ENCODE measurements around the gene C2CD2. TPM values are rescaled to one million over a fixed set of nuclear protein-coding genes. Genes with fewer than 3 reads are reported as not detected.
A peak's percentile ranks its signal among the peaks of the same experiment; 100 is the strongest.

Gene C2CD2
- total RNA-seq, 2 donors from 2014 or later: 59.5 to 77.3 TPM

DNA sequence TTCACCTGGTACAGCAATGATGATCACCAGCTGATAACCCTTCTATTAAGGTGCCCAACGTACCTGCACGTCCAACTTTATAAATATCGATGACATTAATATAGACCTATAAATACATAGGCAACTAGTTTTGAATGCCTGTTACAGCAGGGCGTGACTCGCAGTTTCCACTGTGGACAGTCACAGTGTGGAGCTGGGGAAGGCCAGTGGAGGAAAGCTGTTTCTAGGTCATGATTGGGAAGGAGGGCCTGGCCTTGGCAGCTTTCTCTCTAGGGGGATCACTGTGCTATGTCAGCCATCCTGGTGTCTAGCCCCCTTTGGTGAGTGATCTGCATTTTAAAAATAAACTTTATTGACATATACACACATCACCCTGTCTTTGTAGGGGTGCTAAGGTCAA lies 70.2 kb downstream of the C2CD2 start:
- DNase-seq (ENCODE audit: low spot score) (no peak), ATAC-seq (ENCODE audit: insufficient number of reproducible peaks, low FRiP score, low read depth) (no peak)
- H3K4me1 ChIP-seq (ENCODE audit: control insufficient read depth in 1 of 2, low read depth in 2 of 2): peaks cover 0 to 3% of the 10 kb centered on the region in 2 donors
- no peak overlapping the region for H3K27ac ChIP-seq
- H3K27me3 ChIP-seq (replicated peaks; ENCODE audit: insufficient read depth): no peaks in the 10 kb centered on the region
- H3K4me3 ChIP-seq: no peak overlapping the region
- TF ChIP-seq, protein P1, sequence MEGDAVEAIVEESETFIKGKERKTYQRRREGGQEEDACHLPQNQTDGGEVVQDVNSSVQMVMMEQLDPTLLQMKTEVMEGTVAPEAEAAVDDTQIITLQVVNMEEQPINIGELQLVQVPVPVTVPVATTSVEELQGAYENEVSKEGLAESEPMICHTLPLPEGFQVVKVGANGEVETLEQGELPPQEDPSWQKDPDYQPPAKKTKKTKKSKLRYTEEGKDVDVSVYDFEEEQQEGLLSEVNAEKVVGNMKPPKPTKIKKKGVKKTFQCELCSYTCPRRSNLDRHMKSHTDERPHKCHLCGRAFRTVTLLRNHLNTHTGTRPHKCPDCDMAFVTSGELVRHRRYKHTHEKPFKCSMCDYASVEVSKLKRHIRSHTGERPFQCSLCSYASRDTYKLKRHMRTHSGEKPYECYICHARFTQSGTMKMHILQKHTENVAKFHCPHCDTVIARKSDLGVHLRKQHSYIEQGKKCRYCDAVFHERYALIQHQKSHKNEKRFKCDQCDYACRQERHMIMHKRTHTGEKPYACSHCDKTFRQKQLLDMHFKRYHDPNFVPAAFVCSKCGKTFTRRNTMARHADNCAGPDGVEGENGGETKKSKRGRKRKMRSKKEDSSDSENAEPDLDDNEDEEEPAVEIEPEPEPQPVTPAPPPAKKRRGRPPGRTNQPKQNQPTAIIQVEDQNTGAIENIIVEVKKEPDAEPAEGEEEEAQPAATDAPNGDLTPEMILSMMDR (IDR thresholded peaks at IDR 0.05): no peak
- no peaks in the 10 kb centered on the region for H3K9me3 ChIP-seq
- H3K36me3 ChIP-seq: peaks cover 5% of the 10 kb centered on the region

DNA sequence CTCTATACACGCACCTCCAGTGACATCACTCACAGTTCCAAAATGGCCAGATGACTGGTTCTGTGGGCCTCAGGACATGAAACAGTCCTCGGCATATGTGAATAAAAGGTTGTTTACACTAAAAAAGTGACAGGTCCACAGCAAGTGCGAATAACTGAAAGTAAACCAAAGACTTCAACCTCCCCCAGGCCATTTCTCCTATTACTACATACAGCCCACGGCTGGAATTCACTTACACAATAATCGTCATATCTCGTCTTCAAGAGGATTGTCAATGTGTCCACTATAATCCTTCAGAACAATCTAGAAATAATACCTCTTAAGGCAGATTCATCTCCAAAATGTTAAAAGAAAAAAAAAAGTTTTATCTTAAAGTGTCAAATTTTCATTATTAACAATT lies 72.8 kb downstream of the C2CD2 start:
- no peaks in the 10 kb centered on the region for H3K27me3 ChIP-seq (replicated peaks; ENCODE audit: insufficient read depth)
- H3K36me3 ChIP-seq: no peaks in the 10 kb centered on the region
- peaks cover 3 to 13% of the 10 kb centered on the region in 2 donors for H3K4me1 ChIP-seq (ENCODE audit: control insufficient read depth in 1 of 2, low read depth in 2 of 2)
- no peak overlapping the region for H3K4me3 ChIP-seq
- H3K27ac ChIP-seq: no peak overlapping the region
- ATAC-seq (ENCODE audit: insufficient number of reproducible peaks, low FRiP score, low read depth): no peak
- no peaks in the 10 kb centered on the region for H3K9me3 ChIP-seq
- DNase-seq (ENCODE audit: low spot score): no peak
- TF ChIP-seq, protein P1 (IDR thresholded peaks at IDR 0.05): no peak

DNA sequence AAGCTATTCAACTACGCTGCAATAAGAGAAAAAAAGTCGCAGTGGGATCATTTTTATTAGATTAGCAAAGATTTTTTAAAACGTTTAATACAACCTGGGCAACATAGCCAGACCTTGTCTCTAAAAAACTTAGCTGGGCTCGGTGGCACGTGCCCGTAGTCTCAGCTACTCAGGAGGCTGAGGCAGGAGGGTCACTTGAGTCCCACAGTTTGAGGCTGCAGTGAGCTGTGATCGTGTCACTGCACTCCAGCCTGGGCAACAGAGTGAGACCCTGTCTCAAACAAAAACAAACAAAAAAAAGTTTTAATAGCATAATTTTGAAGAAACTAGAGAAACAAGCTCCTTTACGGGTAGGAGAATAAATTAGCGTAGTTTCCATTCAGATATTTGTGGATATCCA lies 73.7 kb downstream of the C2CD2 start:
- TF ChIP-seq, protein P1 (IDR thresholded peaks at IDR 0.05): no peak
- DNase-seq (ENCODE audit: low spot score): no peak

DNA sequence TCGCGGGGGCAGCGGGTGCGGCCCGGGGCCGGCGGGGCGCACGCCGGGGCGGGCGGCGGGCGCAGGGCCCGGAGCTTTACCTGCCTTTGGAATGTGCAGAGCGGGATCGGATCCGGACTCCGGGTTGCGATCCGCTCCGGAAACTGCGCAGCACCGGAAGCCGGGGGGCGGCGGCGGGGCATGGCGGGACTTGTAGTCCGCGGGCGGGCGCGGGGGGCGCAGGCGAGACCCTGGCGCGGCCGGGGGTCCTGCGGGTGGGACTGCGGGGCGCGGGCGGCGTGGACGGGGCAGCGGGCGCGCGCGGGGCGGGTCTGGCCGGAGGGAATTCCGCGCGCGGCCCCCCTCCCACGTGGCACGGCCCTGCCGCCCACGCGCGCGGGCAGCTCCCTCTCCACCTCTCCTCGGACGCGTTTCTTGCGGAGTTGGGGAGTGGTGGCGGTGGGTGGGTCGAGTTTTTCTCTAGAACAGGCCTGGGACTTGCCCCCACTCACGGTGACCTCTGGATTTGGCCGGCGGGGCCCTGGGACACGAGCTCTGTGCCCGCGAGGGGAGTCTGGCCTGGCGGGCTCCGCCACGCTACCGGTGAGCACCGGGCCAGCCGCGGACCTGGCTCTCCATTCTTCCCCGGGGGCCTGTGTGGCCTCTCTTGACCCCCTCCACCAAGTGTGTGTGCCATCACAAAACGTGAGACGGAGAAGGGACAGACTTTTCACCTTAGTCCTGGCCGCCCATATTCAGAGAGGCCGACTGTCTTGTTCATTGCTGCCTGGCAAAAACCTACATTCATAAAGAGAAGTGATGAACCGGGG lies 74.4 kb downstream of the C2CD2 start, which contains the start of gene PRDM15:
TSS of gene PRDM15 (minus strand) at position 155 of the 809 bp plus-strand sequence. CDS start 18,981 bp downstream, outside the sequence.
- DNase-seq (ENCODE audit: low spot score): peak; percentile 24
- H3K36me3 ChIP-seq: no peaks in the 10 kb centered on the region
- peak; percentile 68 for ATAC-seq (ENCODE audit: insufficient number of reproducible peaks, low FRiP score, low read depth)
- H3K9me3 ChIP-seq: no peaks in the 10 kb centered on the region
- H3K27ac ChIP-seq: peak within 1 kb of the TSS; percentile 65 to 71
- H3K4me1 ChIP-seq (ENCODE audit: control insufficient read depth in 1 of 2, low read depth in 2 of 2): peaks cover 3 to 13% of the 10 kb centered on the region in 2 donors
- TF ChIP-seq, protein P1 (IDR thresholded peaks at IDR 0.05): no peak
- H3K27me3 ChIP-seq (replicated peaks; ENCODE audit: insufficient read depth): no peaks in the 10 kb centered on the region
- peak within 1 kb of the TSS; percentile 99 for H3K4me3 ChIP-seq

More for the DNA sequence above, 73.7 kb downstream of the C2CD2 start:
- H3K9me3 ChIP-seq: no peaks in the 10 kb centered on the region
- no peak for ATAC-seq (ENCODE audit: insufficient number of reproducible peaks, low FRiP score, low read depth)
- H3K4me3 ChIP-seq: peak overlapping the region; percentile 87
- no peaks in the 10 kb centered on the region for H3K36me3 ChIP-seq
- H3K27ac ChIP-seq: no peak overlapping the region
- H3K27me3 ChIP-seq (replicated peaks; ENCODE audit: insufficient read depth): no peaks in the 10 kb centered on the region
- H3K4me1 ChIP-seq (ENCODE audit: control insufficient read depth in 1 of 2, low read depth in 2 of 2): peaks cover 3 to 13% of the 10 kb centered on the region in 2 donors

DNA sequence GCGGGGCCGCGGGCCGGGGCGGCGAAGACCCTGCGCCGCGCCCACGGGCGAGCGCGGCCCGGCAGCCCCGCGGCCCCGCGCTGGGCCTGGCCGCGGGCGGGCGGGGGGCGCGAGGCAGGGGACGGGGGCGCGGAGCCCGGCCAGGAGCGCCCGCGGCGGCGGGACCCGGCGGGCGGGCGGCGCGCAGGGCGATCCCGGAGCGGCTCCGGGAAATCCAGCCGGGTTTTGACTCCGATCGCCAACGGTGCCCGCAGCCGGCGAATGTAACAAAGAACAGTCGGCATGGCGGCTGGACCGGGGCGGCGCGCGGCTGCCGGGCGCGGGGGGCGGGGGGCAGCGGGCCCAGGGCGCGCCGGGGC lies 75.0 kb downstream of the C2CD2 start:
- Histone ChIP-seq H3K4me1 (ENCODE audit: control insufficient read depth in 1 of 2, low read depth in 2 of 2) (peaks cover 3 to 13% of the 10 kb centered on the region in 2 donors), H3K9me3 (no peaks in the 10 kb centered on the region), H3K36me3 (no peaks in the 10 kb centered on the region), H3K27me3 (replicated peaks; ENCODE audit: insufficient read depth) (no peaks in the 10 kb centered on the region), H3K4me3 (peak overlapping the region; percentile 99), H3K27ac (no peak overlapping the region)
- ATAC-seq (ENCODE audit: insufficient number of reproducible peaks, low FRiP score, low read depth) (peak; percentile 51), DNase-seq (ENCODE audit: low spot score) (peak; percentile 44)
- TF ChIP-seq, protein P1 (IDR thresholded peaks at IDR 0.05): no peak
